ENCODE measurements around the gene NRXN2. TPM values are rescaled to one million over a fixed set of nuclear protein-coding genes. Genes with fewer than 3 reads are reported as not detected.

NRXN2 gene
- total RNA-seq, 1 experiment from 2014 or later, result 0.15 TPM

GRCh38 chr11:64610596-64610995 is 112.4 kb downstream of the NRXN2 start:
- in situ Hi-C loops (cut with HindIII; ENCODE audit: low pct_unique_long_range_greater_than_20kb, low sequenced_read_pairs), result no loop called here
- CTCF ChIA-PET, result no interaction called here
- Histone ChIP-seq H3K4me1 (ENCODE audit: control insufficient read depth, insufficient read depth, low read length) (0 out of 2 replicates have a peak, but pooled peaks cover 3% of the 10 kb centered on the region), H3K9me3 (ENCODE audit: control insufficient read depth, insufficient read depth, low read depth, low read length) (no peaks in the 10 kb centered on the region), H3K4me3 (ENCODE audit: low read depth in 2 of 2, low read length in 2 of 2) (no peak overlapping the region), H3K27me3 (ENCODE audit: control insufficient read depth, insufficient read depth, low read length) (no peaks in the 10 kb centered on the region), H3K36me3 (ENCODE audit: control insufficient read depth, insufficient read depth, low read length) (no peaks in the 10 kb centered on the region), H3K27ac (ENCODE audit: low read length) (no peak overlapping the region)
- ATAC-seq (no peak), DNase-seq (ENCODE audit: low read depth, low spot score) (no peak)
- POLR2A ChIA-PET, result interaction anchor here (0.6 kb wide), 1 partner anchor 739 kb away, joined by 7 read pairs; no protein-coding TSS in a partner anchor
- no peak for TF ChIP-seq TCF7L2 (IDR thresholded peaks at IDR 0.05; ENCODE audit: low read depth, low read length)
- no peak for TF ChIP-seq CTCF (IDR thresholded peaks at IDR 0.05)
- no peak for TF ChIP-seq REST (IDR thresholded peaks at IDR 0.05; ENCODE audit: insufficient read depth in 1 of 2, low read depth in 2 of 2, low read length in 1 of 2)
- no peak for TF ChIP-seq SIN3A (IDR thresholded peaks at IDR 0.05; ENCODE audit: borderline replicate concordance, insufficient read depth, low read depth, low read length)
- TF ChIP-seq POLR2AphosphoS5 (IDR thresholded peaks at IDR 0.05; ENCODE audit: low read depth, low read length), result no peak
- no TSS peak for BruUV-seq (replicated peaks)
- intact Hi-C loops (cut with micrococcal nuclease; ENCODE audit: unreplicated experiment), result no loop called here

GRCh38 chr11:64609436-64610047 is 113.5 kb downstream of the NRXN2 start:
- H3K27ac ChIP-seq (ENCODE audit: low read length), result no peak overlapping the region
- ChIA-PET CTCF (no interaction called here), POLR2A (no interaction called here)
- intact Hi-C loops (cut with micrococcal nuclease; ENCODE audit: unreplicated experiment) (no loop called here), in situ Hi-C loops (cut with HindIII; ENCODE audit: low pct_unique_long_range_greater_than_20kb, low sequenced_read_pairs) (no loop called here)
- H3K4me1 ChIP-seq (ENCODE audit: control insufficient read depth, insufficient read depth, low read length), result 0 out of 2 replicates have a peak, but pooled peaks cover 3% of the 10 kb centered on the region
- H3K9me3 ChIP-seq (ENCODE audit: control insufficient read depth, insufficient read depth, low read depth, low read length), result no peaks in the 10 kb centered on the region
- H3K27me3 ChIP-seq (ENCODE audit: control insufficient read depth, insufficient read depth, low read length), result no peaks in the 10 kb centered on the region
- no peaks in the 10 kb centered on the region for H3K36me3 ChIP-seq (ENCODE audit: control insufficient read depth, insufficient read depth, low read length)
- H3K4me3 ChIP-seq (ENCODE audit: low read depth in 2 of 2, low read length in 2 of 2), result no peak overlapping the region
- ATAC-seq, result 0 out of 2 replicates have a peak, but pooled peaks have one; percentile 22
- TF ChIP-seq REST (IDR thresholded peaks at IDR 0.05; ENCODE audit: insufficient read depth in 1 of 2, low read depth in 2 of 2, low read length in 1 of 2), result no peak
- TF ChIP-seq POLR2AphosphoS5 (IDR thresholded peaks at IDR 0.05; ENCODE audit: low read depth, low read length), result no peak
- TF ChIP-seq CTCF (IDR thresholded peaks at IDR 0.05), result no peak
- no peak for TF ChIP-seq SIN3A (IDR thresholded peaks at IDR 0.05; ENCODE audit: borderline replicate concordance, insufficient read depth, low read depth, low read length)
- no peak for TF ChIP-seq TCF7L2 (IDR thresholded peaks at IDR 0.05; ENCODE audit: low read depth, low read length)
- no peak for DNase-seq (ENCODE audit: low read depth, low spot score)
- no TSS peak for BruUV-seq (replicated peaks)
